ENCODE data around the gene FXYD6. TPM values are rescaled to one million over a fixed set of nuclear protein-coding genes. Genes with fewer than 3 reads are reported as not detected.
"Not testable (repeated sequence)": the region's sequence is repeated elsewhere in the genome, so short reads cannot be mapped to it uniquely, and the experiment has no call there.

FXYD6 gene
- 1.3 TPM for total RNA-seq

GRCh38 chr11:117876341-117877119, at the start of gene FXYD6:
Gene FXYD6, minus strand, starts transcription at chr11:117876658. Its CDS starts 33,882 bp downstream, at chr11:117842776.
- DNase-seq (ENCODE audit: low read depth in 2 of 3, low spot score in 2 of 3) = no peak

- not testable (repeated sequence) for DNase-seq (ENCODE audit: low read depth in 2 of 3, low spot score in 2 of 3)
These were observed 49.7 kb upstream of the FXYD6 start for GRCh38 chr11:117926166-117926565.

- DNase-seq (ENCODE audit: low read depth in 2 of 3, low spot score in 2 of 3) = no peak
These were observed 48.9 kb upstream of the FXYD6 start for GRCh38 chr11:117925198-117925925.

GRCh38 chr11:117924631-117925170, 48.2 kb upstream of the FXYD6 start:
- DNase-seq (ENCODE audit: low read depth in 2 of 3, low spot score in 2 of 3) = no peak

- DNase-seq (ENCODE audit: low read depth in 2 of 3, low spot score in 2 of 3) = no peak
These were observed 47.3 kb upstream of the FXYD6 start for GRCh38 chr11:117923773-117924172.

GRCh38 chr11:117923275-117923674, 46.8 kb upstream of the FXYD6 start:
- DNase-seq (ENCODE audit: low read depth in 2 of 3, low spot score in 2 of 3) = no peak

- DNase-seq (ENCODE audit: low read depth in 2 of 3, low spot score in 2 of 3) = no peak
These were observed 45.4 kb upstream of the FXYD6 start for GRCh38 chr11:117921893-117922292.

GRCh38 chr11:117921456-117921855, 45.0 kb upstream of the FXYD6 start:
- no peak for DNase-seq (ENCODE audit: low read depth in 2 of 3, low spot score in 2 of 3)

GRCh38 chr11:117919781-117920221, 43.3 kb upstream of the FXYD6 start:
- peak in 1 of 3 donors; percentile 36 for DNase-seq (ENCODE audit: low read depth in 2 of 3, low spot score in 2 of 3)

GRCh38 chr11:117919341-117919740, 42.9 kb upstream of the FXYD6 start:
- peak in 2 of 3 donors; percentile 40 to 56 for DNase-seq (ENCODE audit: low read depth in 2 of 3, low spot score in 2 of 3)

- DNase-seq (ENCODE audit: low read depth in 2 of 3, low spot score in 2 of 3) = no peak
These were observed 42.2 kb upstream of the FXYD6 start for GRCh38 chr11:117918366-117919255.

- DNase-seq (ENCODE audit: low read depth in 2 of 3, low spot score in 2 of 3) = no peak
These were observed 41.2 kb upstream of the FXYD6 start for GRCh38 chr11:117917591-117918151.

- DNase-seq (ENCODE audit: low read depth in 2 of 3, low spot score in 2 of 3) = no peak
These were observed 40.5 kb upstream of the FXYD6 start for GRCh38 chr11:117916956-117917355.

- DNase-seq (ENCODE audit: low read depth in 2 of 3, low spot score in 2 of 3) = no peak
These were observed 39.3 kb upstream of the FXYD6 start for GRCh38 chr11:117915672-117916235.

- DNase-seq (ENCODE audit: low read depth in 2 of 3, low spot score in 2 of 3) = no peak
These were observed 38.6 kb upstream of the FXYD6 start for GRCh38 chr11:117914991-117915618.

- DNase-seq (ENCODE audit: low read depth in 2 of 3, low spot score in 2 of 3) = no peak
These were observed 37.9 kb upstream of the FXYD6 start for GRCh38 chr11:117914398-117914761.

- no peak for DNase-seq (ENCODE audit: low read depth in 2 of 3, low spot score in 2 of 3)
These were observed 37.4 kb upstream of the FXYD6 start for GRCh38 chr11:117913736-117914397.

GRCh38 chr11:117912497-117912896, 36.0 kb upstream of the FXYD6 start:
- no peak for DNase-seq (ENCODE audit: low read depth in 2 of 3, low spot score in 2 of 3)

- DNase-seq (ENCODE audit: low read depth in 2 of 3, low spot score in 2 of 3) = no peak
These were observed 35.2 kb upstream of the FXYD6 start for GRCh38 chr11:117911694-117912093.
